NCI-H446 (cell line): ENCODE data around the gene FGFR2.

Experiments
- DNase-seq, 2 experiments: peaks; one replicate each; lab custom pipeline; 2025; lab: John Stamatoyannopoulos, UW

FGFR2 gene

GRCh38 chr10:121610798-121611323 is 12.6 kb upstream of the FGFR2 start:
- DNase-seq, result no peak

GRCh38 chr10:121609426-121610380 is 11.5 kb upstream of the FGFR2 start:
- DNase-seq, result no peak

GRCh38 chr10:121608469-121609190 is 10.4 kb upstream of the FGFR2 start:
- no peak for DNase-seq

- no peak for DNase-seq
These were observed 9.2 kb upstream of the FGFR2 start for GRCh38 chr10:121607310-121608055.

GRCh38 chr10:121605708-121606107 is 7.5 kb upstream of the FGFR2 start:
- DNase-seq, result no peak

- DNase-seq, result no peak
These were observed 3.2 kb upstream of the FGFR2 start for GRCh38 chr10:121601458-121601857.

GRCh38 chr10:121600611-121601010 is 2.4 kb upstream of the FGFR2 start:
- DNase-seq, result no peak

- DNase-seq, result no peak
These were observed 1.7 kb upstream of the FGFR2 start for GRCh38 chr10:121599947-121600346.

GRCh38 chr10:121597504-121598262 is 561 bp downstream of the FGFR2 start:
- DNase-seq, result no peak

GRCh38 chr10:121596689-121597503 is 1.3 kb downstream of the FGFR2 start:
- peak in 1 of 2 experiments; percentile 34 for DNase-seq

GRCh38 chr10:121595806-121596688 is 2.2 kb downstream of the FGFR2 start:
- no peak for DNase-seq

- no peak for DNase-seq
These were observed 2.9 kb downstream of the FGFR2 start for GRCh38 chr10:121595351-121595805.

GRCh38 chr10:121594623-121595350 is 3.5 kb downstream of the FGFR2 start:
- no peak for DNase-seq

- DNase-seq, result no peak
These were observed 4.2 kb downstream of the FGFR2 start for GRCh38 chr10:121594076-121594475.

GRCh38 chr10:121593281-121594075 is 4.8 kb downstream of the FGFR2 start:
- no peak for DNase-seq

- DNase-seq, result no peak
These were observed 5.9 kb downstream of the FGFR2 start for GRCh38 chr10:121592155-121592890.

GRCh38 chr10:121591186-121591585 is 7.1 kb downstream of the FGFR2 start:
- no peak for DNase-seq
